B cell (primary cell): Measurements from ENCODE around the gene OIT3. TPM values are rescaled to one million over a fixed set of nuclear protein-coding genes. Genes with fewer than 3 reads are reported as not detected.

Experiments used
- ATAC-seq: fragments of 200-7000 bp; cut with Tn5 transposase; one replicate; pipeline ENCODE4 v1.10.0; 2021; ENCODE audit warnings: low read depth, mild to moderate bottlenecking, moderate number of reproducible peaks, moderate library complexity
- CTCF ChIA-PET: fragments of 350-600 bp; sonication (Branson Sonifier 250); formaldehyde crosslinking; loops from one replicate; lab custom pipeline; 2021; ENCODE audit warnings: antibody characterized with exemption, inconsistent platforms; lab: Charles Lee
- POLR2A ChIA-PET: fragments of 350-600 bp; sonication (Branson Sonifier 250); formaldehyde crosslinking; loops from one replicate; lab custom pipeline; 2021; ENCODE audit warnings: antibody characterized with exemption; lab: Charles Lee
- DNase-seq: peaks from one replicate; pipeline ENCODE4 v3.0.0; 2013
- H2AFZ ChIP-seq: 2 replicates; pipeline ENCODE4 v1.6.1; 2012; ENCODE audit warnings: mild to moderate bottlenecking, low read depth, low read length; ENCODE audit not compliant: insufficient read depth, poor library complexity, severe bottlenecking
- H3K27ac ChIP-seq, 2 donors: 1 replicate in 1 of 2; 2 replicates in 1 of 2; pipeline ENCODE4 v1.5.1; 2012 to 2013; ENCODE audit warnings: low read length in 2 of 2, mild to moderate bottlenecking in 2 of 2, moderate library complexity in 1 of 2
- H3K27me3 ChIP-seq, 4 experiments: fragments of 200-600 bp in 1 of 4; sonication (generic) in 1 of 4; replicated peaks in 1 of 4; 1 replicate in 2 of 4; 2 replicates in 2 of 4; pipeline versions ENCODE4 v1.6.1 to v1.7.0; 2013 to 2016; ENCODE audit warnings: low read length in 3 of 4, mild to moderate bottlenecking in 2 of 4, mixed read lengths in 1 of 4, moderate library complexity in 1 of 4; ENCODE audit not compliant: insufficient read depth in 4 of 4, control insufficient read depth in 3 of 4; ENCODE audit errors: control extremely low read depth in 1 of 4
- H3K36me3 ChIP-seq, 2 experiments: replicated peaks in 1 of 2; 1 replicate in 1 of 2; 2 replicates in 1 of 2; pipeline versions ENCODE4 v1.6.1 to v1.7.1; 2013; ENCODE audit warnings: low read length in 1 of 2; ENCODE audit not compliant: insufficient read depth in 2 of 2, control insufficient read depth in 1 of 2; ENCODE audit errors: control extremely low read depth in 1 of 2, extremely low read depth in 1 of 2
- H3K4me1 ChIP-seq, 2 donors: fragments of 200-600 bp in 1 of 2; sonication (generic) in 1 of 2; 1 replicate in 1 of 2; 2 replicates in 1 of 2; pipeline versions ENCODE4 v1.5.1 to v1.6.1; 2013 to 2017; ENCODE audit warnings: low read length in 2 of 2; ENCODE audit not compliant: control insufficient read depth in 2 of 2, insufficient read depth in 2 of 2
- H3K4me2 ChIP-seq: replicated peaks from 2 replicates; pipeline ENCODE3; 2012; ENCODE audit warnings: mild to moderate bottlenecking, low read depth, low read length; ENCODE audit not compliant: poor library complexity, severe bottlenecking
- H3K4me3 ChIP-seq, 5 experiments: fragments of 200-600 bp in 1 of 5; sonication (generic) in 1 of 5; 1 replicate in 3 of 5; 2 replicates in 2 of 5; pipeline versions ENCODE4 v1.5.1 to v1.7.0; 2011 to 2016; ENCODE audit warnings: low read length in 4 of 5, mild to moderate bottlenecking in 4 of 5, low read depth in 2 of 5, control low read depth in 1 of 5, moderate library complexity in 1 of 5; ENCODE audit not compliant: insufficient read depth in 1 of 5; ENCODE audit errors: control extremely low read depth in 1 of 5, extremely low read depth in 1 of 5
- H3K79me2 ChIP-seq: fragments of 200-600 bp; sonication (generic); one replicate; pipeline ENCODE4 v1.6.0; 2016; ENCODE audit warnings: low read length; ENCODE audit not compliant: control insufficient read depth, insufficient read depth
- H3K9ac ChIP-seq: fragments of 200-600 bp; sonication (generic); 2 replicates; pipeline ENCODE4 v1.6.1; 2017; ENCODE audit warnings: mild to moderate bottlenecking, low read length, moderate library complexity
- H3K9me3 ChIP-seq, 3 donors: one replicate each; pipeline versions ENCODE4 v1.6.1 to v1.7.1; 2013; ENCODE audit warnings: low read length in 2 of 3; ENCODE audit not compliant: control insufficient read depth in 2 of 3, insufficient read depth in 1 of 3; ENCODE audit errors: control extremely low read depth in 1 of 3
- H4K20me1 ChIP-seq: 2 replicates; pipeline ENCODE4 v1.6.0; 2012; ENCODE audit warnings: mild to moderate bottlenecking, low read length; ENCODE audit not compliant: insufficient read depth, control insufficient read depth, poor library complexity, severe bottlenecking
- H3K27ac Mint-ChIP-seq: one replicate; pipeline ENCODE4 v1.8.0; 2021; ENCODE audit warnings: mixed read lengths
- H3K27me3 Mint-ChIP-seq: one replicate; pipeline ENCODE4 v1.8.0; 2021; ENCODE audit warnings: mixed read lengths
- H3K4me1 Mint-ChIP-seq: one replicate; pipeline ENCODE4 v1.8.0; 2021; ENCODE audit warnings: mixed read lengths
- H3K4me3 Mint-ChIP-seq: one replicate; pipeline ENCODE4 v1.8.0; 2021; ENCODE audit warnings: mixed read lengths
- H3K9me3 Mint-ChIP-seq: one replicate; pipeline ENCODE4 v1.8.0; 2022; ENCODE audit warnings: mixed read lengths; ENCODE audit not compliant: insufficient read depth
- CTCF ChIP-seq: fragments of 200-600 bp; IDR thresholded peaks from one replicate; pipeline ENCODE4 v1.8.0; 2022; ENCODE audit warnings: antibody characterized with exemption, mild to moderate bottlenecking
- EZH2 ChIP-seq: IDR thresholded peaks from 2 replicates; pipeline ENCODE4 v1.6.1; 2012; ENCODE audit warnings: borderline replicate concordance, low read depth, mild to moderate bottlenecking, moderate library complexity, low read length; ENCODE audit not compliant: insufficient read depth, poor library complexity, severe bottlenecking
- WGBS: methylation state at CpG from one replicate; pipeline ENCODE4 v1.1.5; 2013; ENCODE audit warnings: missing lambda C conversion rate; ENCODE audit not compliant: insufficient coverage; 5-methylcytosine and 5-hydroxymethylcytosine counted together
- intact Hi-C: fragments of 100-400 bp; cut with micrococcal nuclease; formaldehyde crosslinking; loops from one replicate; pipeline ENCODE4 v1.10.0; 2022
- polyA plus RNA-seq: library from polyadenylated mRNA; depleted of rRNA; stranded (reverse); fragments of >200 nt; gene quantifications from 2 replicates; pipeline ENCODE4 v1.2.3, GENCODE V29; 2012
- total RNA-seq, 2 donors: library from RNA; stranded (reverse); fragments of 120-200 nt in 1 of 2; gene quantifications; 1 replicate in 1 of 2; 2 replicates in 1 of 2; pipeline versions ENCODE4 v1.2.3 to v1.2.4, GENCODE V29; 2013 to 2022

Gene OIT3
- total and polyA plus RNA-seq, 2 donors (not counting 1 experiment from before 2014, with no cell fraction given): 0.04 TPM; not detected in 1

- no peak overlapping the region for H3K4me3 Mint-ChIP-seq
- intact Hi-C loops: no loop called here
- DNase-seq (no peak), ATAC-seq (no peak)
- Histone ChIP-seq H4K20me1 (no peaks in the 10 kb centered on the region), H3K4me3 (no peak overlapping the region), H3K27ac (no peak overlapping the region), H3K36me3 (no peaks in the 10 kb centered on the region), H3K9me3 (peaks cover 4 to 36% (median 36%) of the 10 kb centered on the region in 3 donors), H3K4me2 (no peak overlapping the region), H3K27me3 (peaks cover 0 to 16% (median 1%) of the 10 kb centered on the region in 4 experiments), H2AFZ (no peak overlapping the region), H3K9ac (no peak overlapping the region), H3K4me1 (no peaks in the 10 kb centered on the region), H3K79me2 (no peaks in the 10 kb centered on the region)
- H3K27me3 Mint-ChIP-seq: peaks cover 6% of the 10 kb centered on the region
- peaks cover 26% of the 10 kb centered on the region for H3K9me3 Mint-ChIP-seq
- POLR2A ChIA-PET: no interaction called here
- no peaks in the 10 kb centered on the region for H3K4me1 Mint-ChIP-seq
- CTCF ChIA-PET: no interaction called here
- no peak overlapping the region for H3K27ac Mint-ChIP-seq
- 71% methylated on average over 4 of the region's 4 CpGs for WGBS
- TF ChIP-seq EZH2 (no peak), CTCF (no peak)
Observed at GRCh38 chr10:72981028-72981881, 87.7 kb downstream of the OIT3 start.

- Mint-ChIP-seq H3K27ac (no peak overlapping the region), H3K4me1 (no peaks in the 10 kb centered on the region), H3K4me3 (no peak overlapping the region), H3K9me3 (peaks cover 24% of the 10 kb centered on the region), H3K27me3 (peaks cover 4% of the 10 kb centered on the region)
- CTCF ChIA-PET: no interaction called here
- peaks cover 0 to 16% (median 1%) of the 10 kb centered on the region in 4 experiments for H3K27me3 ChIP-seq
- H3K79me2 ChIP-seq: no peaks in the 10 kb centered on the region
- no peaks in the 10 kb centered on the region for H3K4me1 ChIP-seq
- no peak for DNase-seq
- H3K9ac ChIP-seq: no peak overlapping the region
- no peak overlapping the region for H3K27ac ChIP-seq
- peaks cover 4 to 32% (median 31%) of the 10 kb centered on the region in 3 donors for H3K9me3 ChIP-seq
- TF ChIP-seq CTCF (no peak), EZH2 (no peak)
- POLR2A ChIA-PET: no interaction called here
- no peak overlapping the region for H3K4me3 ChIP-seq
- intact Hi-C loops: no loop called here
- H2AFZ ChIP-seq: no peak overlapping the region
- no CpG with 5 or more reads among the region's 2 CpGs for WGBS
- H3K4me2 ChIP-seq: no peak overlapping the region
- ATAC-seq: no peak
- H4K20me1 ChIP-seq: no peaks in the 10 kb centered on the region
- H3K36me3 ChIP-seq: no peaks in the 10 kb centered on the region
Observed at GRCh38 chr10:72981882-72982529, 88.5 kb downstream of the OIT3 start.
